Posterior cingulate gyrus (tissue), 11 donors: ENCODE results near the gene TMEM205.
"Not testable (repeated sequence)": the region's sequence is repeated elsewhere in the genome, so short reads cannot be mapped to it uniquely, and the experiment has no call there.

Experiments used
- DNase-seq, 10 donors: peaks; one replicate each; pipeline versions ENCODE4 v3.0.0 to v3.0.0-alpha.2; 2020 to 2021; ENCODE audit warnings: mixed read lengths in 3 of 10
- intact Hi-C: fragments of 100-400 bp; cut with DNase I; formaldehyde crosslinking; loops from one replicate; pipeline ENCODE4 v1.15.1; 2023

The TMEM205 gene

GRCh38 chr19:11373885-11374432 is 27.9 kb upstream of the TMEM205 start:
- DNase-seq: no peak
- intact Hi-C loops: no loop called here

DNA sequence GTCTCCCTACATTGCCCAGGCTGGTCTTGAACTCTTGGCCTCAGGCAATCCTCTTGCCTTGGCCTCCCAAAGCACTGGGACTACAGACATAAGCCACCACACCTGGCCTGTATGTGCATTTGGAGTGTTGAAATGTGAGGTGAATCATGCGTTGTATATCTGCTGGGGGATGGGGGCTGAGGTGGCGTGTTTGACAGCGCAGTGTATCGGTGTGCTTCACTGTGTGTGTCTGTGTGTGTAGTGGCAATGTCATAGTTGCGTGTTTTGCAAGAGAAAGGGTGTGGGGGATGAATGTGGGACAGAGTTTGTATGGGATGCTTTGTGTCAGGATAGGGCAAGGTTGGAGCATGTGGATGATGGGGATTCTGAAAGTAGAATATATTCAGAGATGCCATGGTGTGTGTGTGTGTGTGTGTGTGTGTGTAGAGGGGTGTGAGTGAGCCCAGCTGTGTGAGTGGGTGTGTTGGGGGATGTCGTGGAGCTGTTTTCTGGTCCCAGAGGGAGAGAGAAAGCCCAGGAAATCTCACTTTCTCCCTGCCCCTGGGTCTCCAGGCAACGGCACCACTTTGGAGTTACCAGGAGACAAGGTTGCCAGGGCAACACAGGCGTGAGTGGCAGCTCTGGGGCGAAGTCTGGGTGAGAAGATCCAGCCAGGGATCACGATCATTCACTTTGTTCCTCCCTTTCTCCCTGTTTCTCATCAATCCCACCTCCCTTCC is 27.3 kb upstream of the TMEM205 start:
- intact Hi-C loops: no loop called here

DNA sequence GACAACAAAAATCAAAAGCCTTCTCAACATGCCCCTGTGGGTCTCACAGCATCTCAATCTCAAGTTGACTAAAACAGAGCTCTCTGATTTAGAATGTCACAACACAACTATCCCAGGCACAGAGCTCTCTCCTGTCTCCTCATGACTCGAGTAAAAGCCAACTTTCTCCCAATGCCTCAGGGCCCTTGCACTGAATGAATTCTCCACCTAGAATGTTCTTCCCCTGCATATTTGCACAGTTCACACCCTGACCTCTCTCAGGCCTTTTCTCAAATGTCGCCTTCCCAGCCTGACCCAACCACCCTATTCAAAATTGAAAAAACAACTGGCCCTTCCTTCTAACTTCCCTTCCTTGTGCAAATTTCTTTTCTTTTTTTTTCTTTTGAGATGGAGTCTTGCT is 24.7 kb upstream of the TMEM205 start:
- intact Hi-C loops: no loop called here
- no peak for DNase-seq

More for the DNA sequence above, 27.3 kb upstream of the TMEM205 start:
- peak; percentile 44 to 97 (median 79) for DNase-seq

GRCh38 chr19:11367528-11367927 is 21.5 kb upstream of the TMEM205 start:
- no peak for DNase-seq
- intact Hi-C loops: no loop called here

DNA sequence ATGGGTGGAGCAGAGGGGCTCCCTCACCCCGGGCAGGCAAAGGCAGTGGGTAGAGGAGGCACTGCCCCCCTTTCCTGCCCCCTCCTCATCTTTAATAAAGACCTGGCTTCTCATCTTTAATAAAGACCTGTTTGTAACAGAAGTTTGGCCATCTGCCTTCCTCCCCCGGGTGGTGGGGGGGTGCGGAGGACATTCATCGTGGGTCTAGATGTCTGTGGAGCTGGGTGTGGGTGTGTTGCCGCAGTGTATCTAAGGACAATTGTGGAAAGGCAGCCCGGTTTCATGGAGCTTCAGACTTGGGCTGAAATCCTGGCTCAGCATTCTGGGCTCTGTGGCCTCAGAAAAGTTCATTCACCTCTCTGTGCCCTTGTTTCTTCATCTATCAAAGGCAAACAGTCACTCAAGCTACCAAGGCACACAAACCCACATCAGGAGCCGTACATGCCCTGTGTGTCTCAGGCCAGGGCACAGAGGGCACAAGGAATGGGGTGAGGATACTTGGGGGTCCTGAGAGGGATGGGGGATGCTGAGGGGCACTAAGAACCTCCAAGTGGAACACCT is 19.6 kb upstream of the TMEM205 start:
- DNase-seq: peak in 1 of 10 donors; percentile 88
- intact Hi-C loops: no loop called here

- peak in 2 of 10 donors; percentile 31 to 48 for DNase-seq
- intact Hi-C loops: no loop called here
These were observed 18.9 kb upstream of the TMEM205 start for GRCh38 chr19:11364935-11365334.

DNA sequence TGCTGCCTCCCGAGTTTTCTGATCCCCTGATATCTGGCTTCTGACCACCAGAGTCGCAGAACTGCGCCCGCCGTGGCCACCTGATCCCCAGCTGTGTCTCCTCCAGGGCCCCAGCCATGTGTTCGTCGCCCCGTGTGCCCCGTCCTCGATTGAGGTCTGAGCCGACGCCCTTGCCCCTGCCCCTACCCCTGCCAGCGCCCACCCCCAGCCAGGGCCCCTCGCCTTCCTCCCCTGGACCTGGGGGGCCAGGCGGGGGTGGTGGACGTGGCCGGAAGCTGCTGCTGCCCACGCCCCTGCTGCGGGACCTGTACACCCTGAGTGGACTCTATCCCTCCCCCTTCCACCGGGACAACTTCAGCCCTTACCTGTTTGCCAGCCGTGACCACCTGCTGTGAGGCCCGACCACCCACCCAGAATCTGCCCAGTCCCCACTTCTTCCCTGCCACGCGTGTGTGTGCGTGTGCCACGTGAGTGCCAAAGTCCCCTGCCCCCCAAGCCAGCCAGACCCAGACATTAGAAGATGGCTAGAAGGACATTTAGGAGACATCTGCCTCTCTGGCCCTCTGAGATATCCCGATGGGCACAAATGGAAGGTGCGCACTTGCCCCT is 18.3 kb upstream of the TMEM205 start:
- intact Hi-C loops: no loop called here
- DNase-seq: no peak

- intact Hi-C loops: no loop called here
- no peak for DNase-seq
These were observed 17.8 kb upstream of the TMEM205 start for GRCh38 chr19:11363881-11364280.

- intact Hi-C loops: no loop called here
- DNase-seq: no peak
These were observed 16.0 kb upstream of the TMEM205 start for GRCh38 chr19:11361771-11362731.

DNA sequence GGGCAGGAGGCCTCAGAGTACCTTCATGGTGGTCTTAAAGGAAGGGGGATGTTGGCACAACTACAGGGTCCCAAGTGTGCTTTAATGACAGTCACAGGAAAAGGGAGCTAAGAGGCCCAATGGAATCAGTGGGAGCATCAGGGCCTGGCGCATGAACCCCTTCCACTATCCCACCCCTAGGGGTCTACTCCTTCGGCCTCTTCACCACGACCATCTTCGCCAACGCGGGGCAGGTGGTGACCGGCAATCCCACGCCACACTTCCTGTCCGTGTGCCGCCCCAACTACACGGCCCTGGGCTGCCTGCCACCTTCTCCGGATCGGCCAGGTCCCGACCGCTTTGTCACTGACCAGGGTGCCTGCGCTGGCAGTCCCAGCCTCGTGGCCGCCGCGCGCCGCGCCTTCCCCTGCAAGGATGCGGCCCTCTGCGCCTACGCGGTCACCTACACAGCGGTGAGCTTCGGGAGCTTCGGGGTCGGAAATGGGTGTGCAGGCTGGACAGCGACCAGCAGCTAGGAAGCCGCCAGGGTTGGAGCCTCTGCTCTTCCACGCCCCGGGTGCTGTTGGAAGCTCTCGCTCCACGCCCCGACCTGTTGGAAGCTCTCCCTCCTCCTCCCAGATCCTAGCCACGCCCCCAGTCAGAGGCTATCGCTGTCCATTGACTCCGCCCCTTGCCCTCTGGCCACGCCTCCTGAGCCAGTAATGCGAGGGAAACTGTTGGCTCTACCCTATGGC is 15.1 kb upstream of the TMEM205 start:
- no peak for DNase-seq

GRCh38 chr19:11359421-11359820 is 13.4 kb upstream of the TMEM205 start:
- no peak for DNase-seq
- intact Hi-C loops: no loop called here

More for the DNA sequence above, 15.1 kb upstream of the TMEM205 start:
- intact Hi-C loops: no loop called here

- DNase-seq: no peak
- intact Hi-C loops: no loop called here
These were observed 10.8 kb upstream of the TMEM205 start for GRCh38 chr19:11356676-11357550.

DNA sequence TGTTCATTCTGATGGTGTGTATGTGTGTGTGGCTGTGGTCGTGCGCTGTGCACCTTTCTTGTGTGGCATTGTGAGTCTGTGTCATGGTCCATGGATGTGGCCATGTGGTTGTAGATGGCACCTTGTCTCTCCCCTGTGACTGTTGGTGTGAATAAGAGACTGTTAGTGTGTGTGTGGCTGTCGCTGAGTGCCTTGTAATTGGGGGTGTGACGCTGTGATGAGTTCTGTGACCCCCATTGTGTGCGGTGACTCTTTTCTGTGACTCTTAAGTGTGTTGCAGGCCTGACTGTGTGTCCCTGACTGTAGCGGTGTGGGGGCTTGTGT is 10.0 kb upstream of the TMEM205 start:
- DNase-seq: no peak
- intact Hi-C loops: no loop called here

- intact Hi-C loops: no loop called here
- peak; percentile 79 to 99 (median 93) for DNase-seq
These were observed 9.3 kb upstream of the TMEM205 start, which contains the start of gene PLPPR2 for GRCh38 chr19:11355160-11356073. Gene PLPPR2 (plus strand): TSS chr19:11355432. CDS start chr19:11357674, 2,242 bp downstream.

GRCh38 chr19:11354102-11354501 is 8.0 kb upstream of the TMEM205 start:
- intact Hi-C loops, DNase-seq: not testable (repeated sequence)

DNA sequence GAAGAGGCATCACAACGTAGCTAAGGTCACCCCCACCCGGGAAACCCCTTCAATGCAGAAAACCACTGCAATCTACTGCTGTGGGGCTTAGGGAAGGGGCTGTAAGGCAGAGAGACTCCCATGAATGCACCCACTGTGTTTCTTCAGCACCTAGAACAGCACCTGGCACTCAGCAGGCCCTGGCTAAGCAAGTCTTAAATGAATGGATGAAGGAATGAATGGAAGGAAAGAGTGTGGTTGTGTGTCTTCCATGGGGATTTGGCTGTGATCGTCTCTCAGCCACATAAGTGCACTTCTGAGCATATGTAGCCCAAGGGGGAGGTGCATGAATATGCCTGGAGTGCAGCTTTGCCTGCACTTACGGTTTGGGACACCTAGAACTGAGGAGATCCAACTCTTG is 3.1 kb upstream of the TMEM205 start:
- intact Hi-C loops: no loop called here
- no peak for DNase-seq

DNA sequence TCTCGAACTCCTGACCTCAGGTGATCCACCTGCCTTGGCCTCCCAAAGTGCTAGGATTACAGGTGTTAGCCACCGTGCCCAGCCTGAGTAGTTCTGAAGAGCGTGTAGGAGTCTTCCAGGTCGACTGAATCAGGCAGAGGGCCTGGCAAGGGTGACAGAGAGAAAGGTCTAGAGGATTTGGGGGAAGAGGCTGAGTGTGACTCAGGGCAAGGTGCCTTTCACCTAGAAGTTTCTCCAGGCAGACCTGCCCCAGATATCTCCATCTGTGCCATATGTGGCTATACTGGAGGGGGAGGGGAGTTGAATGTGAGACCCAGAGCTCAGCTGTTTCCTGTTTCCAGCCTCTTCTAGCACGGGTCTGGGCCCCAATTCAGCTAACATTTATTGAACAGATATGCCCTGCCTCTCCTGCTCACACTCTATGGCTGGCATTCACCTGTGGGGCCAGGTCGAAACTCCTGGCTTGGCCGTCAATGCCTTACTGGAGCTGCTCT is 1.5 kb upstream of the TMEM205 start:
- intact Hi-C loops: no loop called here
- no peak for DNase-seq
